GM19025 (cell line): ENCODE measurements around the gene CD19.
"Not testable (repeated sequence)": the region's sequence is repeated elsewhere in the genome, so short reads cannot be mapped to it uniquely, and the experiment has no call there.

Source experiments
- ATAC-seq: cut with Tn5 transposase; IDR thresholded peaks from one replicate; pipeline ENCODE4 v1.9.1; 2021; ENCODE audit warnings: mild to moderate bottlenecking, low read depth, moderate library complexity; ENCODE audit not compliant: unreplicated experiment

The CD19 gene

GRCh38 chr16:28931801-28932225, at the start of gene CD19:
Gene CD19, plus strand, starts transcription at chr16:28931971. Its CDS starts 30 bp downstream, at chr16:28932001.
- no peak for ATAC-seq

- no peak for ATAC-seq
Measured at GRCh38 chr16:28882551-28883160, 49.1 kb upstream of the CD19 start.

- ATAC-seq = no peak
Measured at GRCh38 chr16:28883221-28883996, 48.4 kb upstream of the CD19 start.

- ATAC-seq = no peak
Measured at GRCh38 chr16:28884045-28884444, 47.7 kb upstream of the CD19 start.

- no peak for ATAC-seq
Measured at GRCh38 chr16:28886945-28887344, 44.8 kb upstream of the CD19 start.

- ATAC-seq = not testable (repeated sequence)
Measured at GRCh38 chr16:28890355-28890754, 41.4 kb upstream of the CD19 start.

- no peak for ATAC-seq
Measured at GRCh38 chr16:28891964-28892890, 39.5 kb upstream of the CD19 start.

- no peak for ATAC-seq
Measured at GRCh38 chr16:28893291-28893690, 38.5 kb upstream of the CD19 start.

GRCh38 chr16:28895609-28896008, 36.2 kb upstream of the CD19 start:
- no peak for ATAC-seq

GRCh38 chr16:28897826-28898225, 33.9 kb upstream of the CD19 start:
- ATAC-seq = no peak

GRCh38 chr16:28898266-28898665, 33.5 kb upstream of the CD19 start:
- ATAC-seq = no peak

- no peak for ATAC-seq
Measured at GRCh38 chr16:28898942-28899341, 32.8 kb upstream of the CD19 start.

- no peak for ATAC-seq
Measured at GRCh38 chr16:28899882-28900590, 31.7 kb upstream of the CD19 start.

- no peak for ATAC-seq
Measured at GRCh38 chr16:28900601-28901000, 31.2 kb upstream of the CD19 start.

- no peak for ATAC-seq
Measured at GRCh38 chr16:28901862-28902261, 29.9 kb upstream of the CD19 start.

- ATAC-seq = no peak
Measured at GRCh38 chr16:28902909-28903308, 28.9 kb upstream of the CD19 start.

GRCh38 chr16:28903344-28904042, 28.3 kb upstream of the CD19 start:
- ATAC-seq = no peak

- ATAC-seq = no peak
Measured at GRCh38 chr16:28904363-28904762, 27.4 kb upstream of the CD19 start.

- ATAC-seq = no peak
Measured at GRCh38 chr16:28904828-28905227, 26.9 kb upstream of the CD19 start.

GRCh38 chr16:28905229-28905754, 26.5 kb upstream of the CD19 start:
- ATAC-seq = no peak
